HCT116 (cell line): ENCODE measurements around the gene DYNLL2. TPM values are rescaled to one million over a fixed set of nuclear protein-coding genes. Genes with fewer than 3 reads are reported as not detected.

Experiments
- ATAC-seq: fragments of 200-7000 bp; cut with Tn5 transposase; 2 replicates; pipeline ENCODE4 v1.9.1; 2020; ENCODE audit warnings: mild to moderate bottlenecking, moderate library complexity
- BruUV-seq: library from RNA; stranded (reverse); fragments of 400-500 nt; replicated peaks from 2 replicates; lab custom pipeline; 2021; lab: Mats Ljungman, UMichigan
- CTCF ChIA-PET: fragments of 300-600 bp; sonication (Branson Sonifier 250); formaldehyde crosslinking; loops from one replicate; lab custom pipeline; 2021; ENCODE audit warnings: antibody characterized with exemption; lab: Charles Lee
- POLR2A ChIA-PET: fragments of 300-600, 350-600 bp; sonication (Branson Sonifier 250); formaldehyde crosslinking; loops from one replicate; lab custom pipeline; 2021; ENCODE audit warnings: antibody characterized with exemption; lab: Charles Lee
- RAD21 ChIA-PET, 2 experiments: fragments of 300-600 bp; sonication (Branson Sonifier 250); formaldehyde crosslinking; loops; one replicate each; lab custom pipeline; 2023; ENCODE audit warnings: low total read pairs in 2 of 2; ENCODE audit not compliant: uncharacterized antibody in 2 of 2, unreplicated experiment in 2 of 2, low non-redundant PET in 1 of 2; lab: Charles Lee
- DNase-seq: peaks from one replicate; pipeline ENCODE4 v3.0.0-alpha.2; 2010; ENCODE audit warnings: low read depth, low spot score
- H2AFZ ChIP-seq: fragments of 200-600 bp; shearing (Covaris generic), sonication (generic); 2 replicates; pipeline ENCODE4 v1.6.1; 2017; ENCODE audit warnings: low read depth, mixed run types, mixed read lengths, antibody characterized with exemption, low read length; ENCODE audit not compliant: poor library complexity, severe bottlenecking
- H3K27ac ChIP-seq: 2 replicates; pipeline ENCODE4 v1.5.1; 2012; ENCODE audit warnings: low read depth, low read length
- H3K27me3 ChIP-seq: fragments of 200-600 bp; sonication (generic); 2 replicates; pipeline ENCODE4 v1.6.1; 2016; ENCODE audit warnings: mixed run types, low read length, mixed read lengths; ENCODE audit not compliant: insufficient read depth
- H3K36me3 ChIP-seq, 2 experiments: fragments of 200-500 bp in 1 of 2; fragments of 200-600 bp in 1 of 2; sonication (Bioruptor generic) in 1 of 2; sonication (generic) in 1 of 2; 2 replicates each; pipeline versions ENCODE4 v1.5.1 to v1.6.1; 2014 to 2016; ENCODE audit warnings: low read length in 2 of 2, inconsistent platforms in 1 of 2, mixed read lengths in 1 of 2, mixed run types in 1 of 2; ENCODE audit not compliant: insufficient read depth in 2 of 2, control insufficient read depth in 1 of 2
- H3K4me1 ChIP-seq, 2 experiments: fragments of 200-600 bp in 1 of 2; sonication (generic) in 1 of 2; 2 replicates each; pipeline versions ENCODE4 v1.5.1 to v1.6.1; 2012 to 2017; ENCODE audit warnings: low read length in 2 of 2, inconsistent platforms in 1 of 2, mild to moderate bottlenecking in 1 of 2, mixed read lengths in 1 of 2, mixed run types in 1 of 2, moderate library complexity in 1 of 2; ENCODE audit not compliant: insufficient read depth in 2 of 2, control insufficient read depth in 1 of 2
- H3K4me2 ChIP-seq: fragments of 200-600 bp; sonication (generic); 2 replicates; pipeline ENCODE4 v1.6.1; 2017; ENCODE audit warnings: mixed run types, low read length, mixed read lengths
- H3K4me3 ChIP-seq, 2 experiments: fragments of 200-600 bp in 1 of 2; sonication (generic) in 1 of 2; replicated peaks in 1 of 2; 2 replicates each; pipeline ENCODE4 v1.5.1; 2011 to 2016; ENCODE audit warnings: low read length in 2 of 2, control low read depth in 1 of 2, low read depth in 1 of 2, mild to moderate bottlenecking in 1 of 2, mixed read lengths in 1 of 2, mixed run types in 1 of 2
- H3K79me2 ChIP-seq: fragments of 200-600 bp; sonication (generic); 2 replicates; pipeline ENCODE4 v1.6.1; 2017; ENCODE audit warnings: mild to moderate bottlenecking, mixed run types, low read length, moderate library complexity, mixed read lengths; ENCODE audit not compliant: insufficient read depth
- H3K9ac ChIP-seq: fragments of 200-600 bp; sonication (generic); 2 replicates; pipeline ENCODE4 v1.6.1; 2016; ENCODE audit warnings: low read length, mixed read lengths
- H3K9me2 ChIP-seq: fragments of 200-600 bp; sonication (generic), shearing (Covaris generic); 2 replicates; pipeline ENCODE4 v1.6.1; 2017; ENCODE audit warnings: mixed run types, mild to moderate bottlenecking, moderate library complexity; ENCODE audit not compliant: insufficient read depth
- H3K9me3 ChIP-seq, 2 experiments: fragments of 200-500 bp in 1 of 2; fragments of 200-600 bp in 1 of 2; sonication (Bioruptor generic) in 1 of 2; sonication (generic) in 1 of 2; 2 replicates each; pipeline ENCODE4 v1.6.1; 2014 to 2017; ENCODE audit warnings: low read length in 2 of 2, mixed read lengths in 2 of 2, inconsistent platforms in 1 of 2, low read depth in 1 of 2, mild to moderate bottlenecking in 1 of 2, mixed run types in 1 of 2, moderate library complexity in 1 of 2; ENCODE audit not compliant: control insufficient read depth in 1 of 2, insufficient read depth in 1 of 2
- H4K20me1 ChIP-seq: fragments of 200-600 bp; sonication (generic), shearing (Covaris generic); 2 replicates; pipeline ENCODE4 v1.6.1; 2017; ENCODE audit warnings: mixed run types, mild to moderate bottlenecking, moderate library complexity; ENCODE audit not compliant: insufficient read depth
- CBX3 ChIP-seq: IDR thresholded peaks from 2 replicates; pipeline ENCODE4 v1.6.1; 2012; ENCODE audit warnings: low read depth
- CTCF ChIP-seq, 3 experiments: fragments of 200-600 bp in 1 of 3; sonication (generic) in 1 of 3; IDR thresholded peaks in 2 of 3; conservative IDR thresholded peaks in 1 of 3; 2 replicates each; pipeline ENCODE4 v1.5.1; 2012 to 2017; ENCODE audit warnings: low read depth in 2 of 3, low read length in 2 of 3, antibody characterized with exemption in 1 of 3, borderline replicate concordance in 1 of 3, control low read depth in 1 of 3, mild to moderate bottlenecking in 1 of 3, mixed read lengths in 1 of 3, mixed run types in 1 of 3, moderate library complexity in 1 of 3; ENCODE audit not compliant: insufficient read depth in 1 of 3
- EZH2 ChIP-seq: fragments of 200-600 bp; sonication (generic); IDR thresholded peaks from 2 replicates; pipeline ENCODE4 v1.6.1; 2017; ENCODE audit warnings: antibody characterized with exemption, mixed run types
- EZH2phosphoT487 ChIP-seq: fragments of 200-600 bp; IDR thresholded peaks from 2 replicates; pipeline ENCODE4 v1.6.1; 2018; ENCODE audit warnings: antibody characterized with exemption, borderline replicate concordance
- FOSL1 ChIP-seq: IDR thresholded peaks from 2 replicates; pipeline ENCODE4 v1.6.1; 2012; ENCODE audit warnings: low read depth
- JUND ChIP-seq: IDR thresholded peaks from 2 replicates; pipeline ENCODE4 v1.6.1; 2012
- POLR2AphosphoS5 ChIP-seq: IDR thresholded peaks from 2 replicates; pipeline ENCODE4 v1.6.1; 2011; ENCODE audit warnings: mild to moderate bottlenecking, low read depth, low read length, moderate library complexity
- SIN3A ChIP-seq: IDR thresholded peaks from 2 replicates; pipeline ENCODE4 v1.6.1; 2012; ENCODE audit warnings: low read depth
- SP1 ChIP-seq: IDR thresholded peaks from 2 replicates; pipeline ENCODE4 v1.6.1; 2012; ENCODE audit warnings: low read depth
- YY1 ChIP-seq: IDR thresholded peaks from 2 replicates; pipeline ENCODE4 v1.6.1; 2011; ENCODE audit warnings: low read length, low read depth, moderate library complexity, mild to moderate bottlenecking; ENCODE audit not compliant: insufficient replicate concordance; ENCODE audit errors: extremely low read depth
- ZBTB33 ChIP-seq: IDR thresholded peaks from 2 replicates; pipeline ENCODE4 v1.6.1; 2011; ENCODE audit warnings: mild to moderate bottlenecking, low read length, moderate library complexity; ENCODE audit not compliant: insufficient replicate concordance; ENCODE audit errors: extremely low read depth
- intact Hi-C: fragments of 100-400 bp; cut with micrococcal nuclease; formaldehyde crosslinking; loops from 2 replicates; pipeline ENCODE4 v1.10.0; 2022
- total RNA-seq: library from RNA; stranded (reverse); gene quantifications from one replicate; pipeline ENCODE4 v1.2.1, GENCODE V29; 2021; ENCODE audit not compliant: unreplicated experiment

The DYNLL2 gene
- total RNA-seq, 1 experiment from 2014 or later = 54.9 TPM

- TF ChIP-seq JUND (no peak), EZH2phosphoT487 (no peak), EZH2 (no peak), FOSL1 (no peak), CBX3 (no peak)
- H3K4me3 ChIP-seq = no peak overlapping the region
- POLR2A ChIA-PET = interaction anchor here (0.6 kb wide), 1 partner anchor 259 kb away, joined by 4 read pairs; no protein-coding TSS in a partner anchor
- DNase-seq (no peak), ATAC-seq (no peak)
- no peak overlapping the region for H2AFZ ChIP-seq
- H3K27me3 ChIP-seq = peaks cover 12% of the 10 kb centered on the region; the same call in 1 of the 2 replicates
- RAD21 ChIA-PET = interaction anchor here in 1 of 2 experiments (0.5 kb wide), 1 partner anchor 398 kb away, joined by 8 read pairs; no protein-coding TSS in a partner anchor
- no peaks in the 10 kb centered on the region for H4K20me1 ChIP-seq
- no peak overlapping the region for H3K4me2 ChIP-seq
- H3K36me3 ChIP-seq = no peaks in the 10 kb centered on the region
- H3K4me1 ChIP-seq = peaks cover 0 to 3% of the 10 kb centered on the region in 2 experiments; a peak in 1 of 4 replicates
- H3K9me2 ChIP-seq = no peaks in the 10 kb centered on the region
- CTCF ChIA-PET = interaction anchor here (1.0 to 1.9 kb wide), 5 partner anchors 59 to 442 kb away, joined by 3 to 6 read pairs (median 3); no protein-coding TSS in a partner anchor
- no TSS peak for BruUV-seq
- intact Hi-C loops = loop anchor here (1.0 to 10.0 kb wide), 9 partner anchors 115 to 993 kb away; partner anchors contain the start of genes CCDC182 and MRPS23
- H3K27ac ChIP-seq = no peak overlapping the region
- no peaks in the 10 kb centered on the region for H3K9me3 ChIP-seq
- no peaks in the 10 kb centered on the region for H3K79me2 ChIP-seq
- H3K9ac ChIP-seq = no peak overlapping the region
Observed at GRCh38 chr17:58113947-58114346, 30.7 kb downstream of the DYNLL2 start.

GRCh38 chr17:58117382-58117781, 34.2 kb downstream of the DYNLL2 start:
- Histone ChIP-seq H3K4me3 (no peak overlapping the region), H2AFZ (no peak overlapping the region), H3K79me2 (no peaks in the 10 kb centered on the region), H3K9me2 (no peaks in the 10 kb centered on the region), H4K20me1 (no peaks in the 10 kb centered on the region), H3K27me3 (peaks cover 12% of the 10 kb centered on the region; the same call in 1 of the 2 replicates), H3K36me3 (no peaks in the 10 kb centered on the region), H3K4me2 (no peak overlapping the region), H3K27ac (no peak overlapping the region), H3K4me1 (peaks cover 0 to 3% of the 10 kb centered on the region in 2 experiments; a peak in 1 of 4 replicates), H3K9ac (no peak overlapping the region), H3K9me3 (no peaks in the 10 kb centered on the region)
- ChIA-PET RAD21 (interaction anchor here in 1 of 2 experiments (0.9 kb wide), 1 partner anchor 55 kb away, joined by 3 read pairs; no protein-coding TSS in a partner anchor), CTCF (no interaction called here), POLR2A (no interaction called here)
- ATAC-seq = no peak
- DNase-seq = no peak
- BruUV-seq = no TSS peak
- intact Hi-C loops = loop anchor here (10.0 kb wide), 1 partner anchor 373 kb away; the partner anchor contains the start of gene CCDC182
- TF ChIP-seq SP1 = no peak
- no peak for TF ChIP-seq POLR2AphosphoS5
- no peak for TF ChIP-seq SIN3A
- TF ChIP-seq YY1 = no peak
- TF ChIP-seq ZBTB33 = no peak
- TF ChIP-seq CTCF (IDR thresholded peaks at IDR 0.05 in 2 of 3, conservative IDR thresholded peaks at IDR 0.05 in 1 of 3; ENCODE audit: borderline replicate concordance in 1 of 3, insufficient read depth in 1 of 3, low read depth in 2 of 3, low read length in 2 of 3) = no peak
